ENCODE measurements around the gene STARD3.
A peak's percentile ranks its signal among the peaks of the same experiment; 100 is the strongest.

The STARD3 gene

GRCh38 chr17:39666231-39666600 lies 29.3 kb downstream of the STARD3 start:
- H3K27ac ChIP-seq (ENCODE audit: low read depth, low read length, poor library complexity, severe bottlenecking): no peak overlapping the region
- H3F3A ChIP-seq (ENCODE audit: insufficient read depth, low read length): no peaks in the 10 kb centered on the region
- no peaks in the 10 kb centered on the region for H3K9me3 ChIP-seq (ENCODE audit: low read length)
- no peaks in the 10 kb centered on the region for H4K20me1 ChIP-seq (ENCODE audit: insufficient read depth, low read length)
- H3K4me2 ChIP-seq (ENCODE audit: low read length): no peak overlapping the region
- H3K4me1 ChIP-seq (ENCODE audit: insufficient read depth, low read length, severe bottlenecking): peaks cover 11% of the 10 kb centered on the region
- peaks cover 13% of the 10 kb centered on the region; the same call in 1 of the 2 replicates for H3K36me3 ChIP-seq (ENCODE audit: insufficient read depth, low read length)
- TF ChIP-seq CTCF (IDR thresholded peaks at IDR 0.05; ENCODE audit: low read length) (no peak), EZH2 (IDR thresholded peaks at IDR 0.05; ENCODE audit: borderline replicate concordance, low read length) (no peak)
- H2AFZ ChIP-seq (ENCODE audit: low read length): no peak overlapping the region
- H3K9me2 ChIP-seq (ENCODE audit: low read depth, low read length): no peaks in the 10 kb centered on the region
- H3K9ac ChIP-seq (ENCODE audit: low read length): no peak overlapping the region
- no peak overlapping the region for H3K4me3 ChIP-seq (ENCODE audit: low read depth, low read length, poor library complexity, severe bottlenecking)
- no peaks in the 10 kb centered on the region for H3K79me2 ChIP-seq (ENCODE audit: insufficient read depth, low read length)
- peaks cover 13% of the 10 kb centered on the region; the same call in 1 of the 2 replicates for H3K27me3 ChIP-seq (ENCODE audit: insufficient read depth, low read length)

GRCh38 chr17:39666601-39667261 lies 29.8 kb downstream of the STARD3 start:
- Histone ChIP-seq H3K27ac (ENCODE audit: low read depth, low read length, poor library complexity, severe bottlenecking) (no peak overlapping the region), H3K4me3 (ENCODE audit: low read depth, low read length, poor library complexity, severe bottlenecking) (no peak overlapping the region), H2AFZ (ENCODE audit: low read length) (no peak overlapping the region), H3K4me2 (ENCODE audit: low read length) (no peak overlapping the region), H4K20me1 (ENCODE audit: insufficient read depth, low read length) (no peaks in the 10 kb centered on the region), H3K27me3 (ENCODE audit: insufficient read depth, low read length) (peaks cover 13% of the 10 kb centered on the region; the same call in 1 of the 2 replicates), H3K9ac (ENCODE audit: low read length) (no peak overlapping the region), H3F3A (ENCODE audit: insufficient read depth, low read length) (no peaks in the 10 kb centered on the region), H3K9me2 (ENCODE audit: low read depth, low read length) (no peaks in the 10 kb centered on the region), H3K79me2 (ENCODE audit: insufficient read depth, low read length) (no peaks in the 10 kb centered on the region), H3K4me1 (ENCODE audit: insufficient read depth, low read length, severe bottlenecking) (peaks cover 12% of the 10 kb centered on the region), H3K36me3 (ENCODE audit: insufficient read depth, low read length) (peaks cover 8% of the 10 kb centered on the region; the same call in 1 of the 2 replicates), H3K9me3 (ENCODE audit: low read length) (no peaks in the 10 kb centered on the region)
- no peak for TF ChIP-seq EZH2 (IDR thresholded peaks at IDR 0.05; ENCODE audit: borderline replicate concordance, low read length)
- no peak for TF ChIP-seq CTCF (IDR thresholded peaks at IDR 0.05; ENCODE audit: low read length)

- peak overlapping the region; percentile 79 for H3K4me2 ChIP-seq (ENCODE audit: low read length)
- TF ChIP-seq EZH2 (IDR thresholded peaks at IDR 0.05; ENCODE audit: borderline replicate concordance, low read length) (no peak), CTCF (IDR thresholded peaks at IDR 0.05; ENCODE audit: low read length) (no peak)
- H3K27me3 ChIP-seq (ENCODE audit: insufficient read depth, low read length): peaks cover 13% of the 10 kb centered on the region; the same call in 1 of the 2 replicates
- peak overlapping the region; percentile 55 for H3K4me3 ChIP-seq (ENCODE audit: low read depth, low read length, poor library complexity, severe bottlenecking)
- no peaks in the 10 kb centered on the region for H3F3A ChIP-seq (ENCODE audit: insufficient read depth, low read length)
- no peaks in the 10 kb centered on the region for H3K9me3 ChIP-seq (ENCODE audit: low read length)
- no peaks in the 10 kb centered on the region for H3K9me2 ChIP-seq (ENCODE audit: low read depth, low read length)
- H3K27ac ChIP-seq (ENCODE audit: low read depth, low read length, poor library complexity, severe bottlenecking): no peak overlapping the region
- no peak overlapping the region for H3K9ac ChIP-seq (ENCODE audit: low read length)
- peaks cover 2% of the 10 kb centered on the region; the same call in 1 of the 2 replicates for H3K36me3 ChIP-seq (ENCODE audit: insufficient read depth, low read length)
- no peaks in the 10 kb centered on the region for H4K20me1 ChIP-seq (ENCODE audit: insufficient read depth, low read length)
- H3K79me2 ChIP-seq (ENCODE audit: insufficient read depth, low read length): no peaks in the 10 kb centered on the region
- no peak overlapping the region for H2AFZ ChIP-seq (ENCODE audit: low read length)
- peaks cover 18% of the 10 kb centered on the region for H3K4me1 ChIP-seq (ENCODE audit: insufficient read depth, low read length, severe bottlenecking)
These were observed 30.5 kb downstream of the STARD3 start for GRCh38 chr17:39667262-39667944.
